ENCODE results near the gene SPRED2.

The SPRED2 gene

DNA sequence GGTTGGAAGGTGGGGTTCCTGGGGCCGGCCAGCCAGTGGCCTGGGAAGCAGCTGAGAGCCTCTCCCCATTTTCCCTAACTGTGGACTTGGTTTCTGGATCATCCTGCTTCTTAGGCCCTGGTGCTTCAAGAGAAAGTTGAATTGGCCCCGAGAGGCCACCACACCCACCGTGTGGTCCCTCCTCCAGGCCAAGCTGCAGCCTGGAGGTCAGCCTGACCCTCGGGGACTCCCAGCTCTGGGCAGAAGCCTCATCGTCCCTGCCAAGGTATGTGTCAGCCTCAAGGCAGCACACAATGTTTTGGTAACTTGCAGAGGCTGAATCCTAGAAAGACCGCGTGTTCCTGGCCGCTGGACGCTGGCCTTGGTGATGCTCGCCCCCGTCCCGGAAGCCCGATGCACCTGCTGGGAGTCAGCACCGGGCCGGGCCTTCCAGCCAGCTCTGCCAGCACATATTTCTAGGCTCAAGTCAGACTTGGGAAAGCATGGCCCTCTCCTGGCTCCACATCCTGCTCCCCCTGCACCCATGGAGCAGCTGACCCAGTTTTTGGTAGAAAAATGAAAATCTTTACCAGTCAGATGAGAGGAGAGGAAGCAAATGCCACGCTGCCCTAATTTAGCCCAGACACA is 132.2 kb downstream of the SPRED2 start:
- DNase-seq (ENCODE audit: low read depth): no peak
- no peak overlapping the region for H3K4me3 ChIP-seq (ENCODE audit: low read length)
- TF ChIP-seq, protein P1, sequence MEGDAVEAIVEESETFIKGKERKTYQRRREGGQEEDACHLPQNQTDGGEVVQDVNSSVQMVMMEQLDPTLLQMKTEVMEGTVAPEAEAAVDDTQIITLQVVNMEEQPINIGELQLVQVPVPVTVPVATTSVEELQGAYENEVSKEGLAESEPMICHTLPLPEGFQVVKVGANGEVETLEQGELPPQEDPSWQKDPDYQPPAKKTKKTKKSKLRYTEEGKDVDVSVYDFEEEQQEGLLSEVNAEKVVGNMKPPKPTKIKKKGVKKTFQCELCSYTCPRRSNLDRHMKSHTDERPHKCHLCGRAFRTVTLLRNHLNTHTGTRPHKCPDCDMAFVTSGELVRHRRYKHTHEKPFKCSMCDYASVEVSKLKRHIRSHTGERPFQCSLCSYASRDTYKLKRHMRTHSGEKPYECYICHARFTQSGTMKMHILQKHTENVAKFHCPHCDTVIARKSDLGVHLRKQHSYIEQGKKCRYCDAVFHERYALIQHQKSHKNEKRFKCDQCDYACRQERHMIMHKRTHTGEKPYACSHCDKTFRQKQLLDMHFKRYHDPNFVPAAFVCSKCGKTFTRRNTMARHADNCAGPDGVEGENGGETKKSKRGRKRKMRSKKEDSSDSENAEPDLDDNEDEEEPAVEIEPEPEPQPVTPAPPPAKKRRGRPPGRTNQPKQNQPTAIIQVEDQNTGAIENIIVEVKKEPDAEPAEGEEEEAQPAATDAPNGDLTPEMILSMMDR (conservative IDR thresholded peaks at IDR 0.05; ENCODE audit: low read depth, low read length): no peak

DNA sequence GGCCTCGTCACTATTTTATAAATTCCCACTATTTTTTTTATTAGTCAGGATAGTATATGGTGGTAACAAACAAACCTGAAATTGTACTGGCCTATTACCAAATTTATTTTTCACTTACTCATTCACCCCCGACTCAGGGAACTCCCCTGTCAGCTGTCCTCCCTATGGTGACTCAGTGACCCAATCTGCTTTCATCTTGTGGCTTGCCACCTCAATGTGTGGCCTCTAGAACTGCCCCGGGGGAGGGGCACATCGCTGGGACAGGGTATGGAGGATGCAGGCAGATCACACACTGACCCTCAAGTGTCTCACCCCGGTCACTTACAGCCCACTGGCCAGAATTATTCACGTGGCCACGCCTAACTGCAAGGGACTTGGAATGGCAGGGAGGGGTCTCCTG is 133.2 kb downstream of the SPRED2 start:
- no peak for DNase-seq (ENCODE audit: low read depth)
- no peak overlapping the region for H3K4me3 ChIP-seq (ENCODE audit: low read length)
- TF ChIP-seq, protein P1 (conservative IDR thresholded peaks at IDR 0.05; ENCODE audit: low read depth, low read length): no peak

DNA sequence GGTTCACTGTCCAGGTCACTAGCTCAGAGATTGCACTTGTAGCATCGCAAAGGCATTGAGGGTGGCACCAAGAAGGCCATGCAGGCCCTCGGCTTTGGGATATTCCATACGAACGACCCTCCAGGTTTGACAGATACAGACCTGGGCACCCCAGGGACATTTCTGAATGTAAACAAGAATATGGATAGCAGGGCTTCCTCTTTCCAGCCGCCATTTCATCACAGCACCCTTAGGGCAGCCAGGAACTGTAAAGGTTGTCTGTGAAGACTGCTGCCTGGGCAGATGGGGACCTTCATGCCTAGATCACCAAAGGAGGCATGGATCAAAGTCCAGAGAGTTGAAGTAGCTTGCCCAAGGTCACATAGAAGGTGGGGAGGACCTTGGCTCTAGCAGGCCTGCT is 134.3 kb downstream of the SPRED2 start:
- DNase-seq (ENCODE audit: low read depth): no peak
- TF ChIP-seq, protein P1 (conservative IDR thresholded peaks at IDR 0.05; ENCODE audit: low read depth, low read length): no peak
- no peak overlapping the region for H3K4me3 ChIP-seq (ENCODE audit: low read length)

DNA sequence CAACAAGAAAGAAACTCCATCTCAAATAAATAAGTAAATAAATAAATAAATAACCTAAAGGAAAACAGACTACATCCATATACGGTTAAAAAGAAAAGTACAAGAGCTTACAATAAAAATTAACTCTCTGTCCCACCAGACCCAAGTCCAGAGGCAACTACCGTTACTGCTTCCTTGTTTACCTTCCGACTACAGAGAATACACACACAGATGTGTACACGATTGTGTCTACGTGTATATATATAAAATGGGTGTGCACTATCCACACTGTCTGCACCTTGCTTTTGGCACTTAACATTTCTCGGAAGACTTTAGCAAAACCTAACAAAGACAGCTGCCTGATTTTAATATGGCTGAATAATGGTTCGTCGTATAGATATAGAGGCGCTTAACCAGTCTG is 134.9 kb downstream of the SPRED2 start:
- TF ChIP-seq, protein P1 (conservative IDR thresholded peaks at IDR 0.05; ENCODE audit: low read depth, low read length): no peak
- DNase-seq (ENCODE audit: low read depth): no peak
- H3K4me3 ChIP-seq (ENCODE audit: low read length): no peak overlapping the region

DNA sequence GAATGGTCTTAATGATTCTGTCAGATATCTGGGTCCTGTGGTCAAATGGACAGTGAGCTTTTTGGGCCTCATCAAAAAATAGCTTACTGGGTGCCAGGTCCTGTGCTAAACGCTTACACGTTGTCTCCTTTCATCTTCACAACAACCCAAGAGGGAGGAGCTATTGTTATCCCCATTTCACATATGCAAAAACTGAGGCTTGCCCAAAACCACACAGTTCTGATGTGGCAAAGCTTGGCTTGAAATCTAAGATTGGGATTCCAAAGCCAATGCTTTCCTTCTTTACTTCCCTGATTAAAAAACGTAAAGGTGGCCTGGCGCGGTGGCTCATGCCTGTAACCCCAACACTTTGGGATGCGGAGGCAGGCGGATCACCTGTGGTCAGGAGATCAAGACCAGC is 135.4 kb downstream of the SPRED2 start:
- no peak for DNase-seq (ENCODE audit: low read depth)
- TF ChIP-seq, protein P1 (conservative IDR thresholded peaks at IDR 0.05; ENCODE audit: low read depth, low read length): no peak
- no peak overlapping the region for H3K4me3 ChIP-seq (ENCODE audit: low read length)

DNA sequence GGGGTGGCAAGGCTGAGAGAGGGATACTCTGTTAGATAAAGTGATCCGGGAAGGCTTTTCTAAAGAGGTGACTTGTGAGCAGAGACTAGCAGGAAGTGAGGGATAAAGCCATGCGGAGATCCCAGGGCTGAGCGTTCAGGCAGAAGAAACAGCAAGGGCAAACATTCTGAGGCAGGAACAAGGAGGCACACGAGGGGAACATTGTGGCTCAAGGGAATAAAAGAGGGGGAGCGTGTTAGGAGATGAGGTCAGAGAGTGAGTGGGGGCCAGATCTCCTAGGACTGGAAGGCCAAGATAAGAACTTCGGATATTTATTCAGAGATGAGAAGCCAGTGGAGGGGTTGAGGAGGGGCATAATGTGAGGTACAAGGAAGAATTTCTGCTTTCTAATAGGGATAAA is 137.7 kb downstream of the SPRED2 start:
- no peak for DNase-seq (ENCODE audit: low read depth)
- TF ChIP-seq, protein P1 (conservative IDR thresholded peaks at IDR 0.05; ENCODE audit: low read depth, low read length): no peak

DNA sequence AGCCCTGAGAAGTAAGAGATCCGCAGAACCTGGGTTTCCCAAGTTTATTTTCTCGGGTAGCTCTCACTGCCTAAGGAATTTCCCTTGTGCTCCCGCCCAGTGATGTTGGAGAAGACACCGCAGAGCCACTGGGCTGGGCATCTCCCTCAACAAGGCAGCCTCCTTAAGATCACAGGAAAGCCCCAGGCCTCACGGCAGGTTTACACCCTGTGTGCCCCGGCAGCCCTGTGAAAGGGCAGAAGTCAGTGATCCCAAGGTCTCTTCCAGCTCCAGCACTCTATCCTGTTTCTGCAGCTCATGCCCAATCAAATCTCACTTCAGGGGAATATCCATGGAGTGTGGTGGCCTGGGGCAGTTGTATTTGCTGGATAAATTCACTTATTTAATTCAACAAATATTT is 138.3 kb downstream of the SPRED2 start:
- no peak for DNase-seq (ENCODE audit: low read depth)
- TF ChIP-seq, protein P1 (conservative IDR thresholded peaks at IDR 0.05; ENCODE audit: low read depth, low read length): no peak
- H3K4me3 ChIP-seq (ENCODE audit: low read length): no peak overlapping the region

More for the DNA sequence above, 137.7 kb downstream of the SPRED2 start:
- H3K4me3 ChIP-seq (ENCODE audit: low read length): no peak overlapping the region

All from retinal pigment epithelial cell (primary cell).